ENCODE measurements around the gene PDE9A.

PDE9A gene

GRCh38 chr21:42775123-42775522 is 121.7 kb downstream of the PDE9A start:
- H3K4me3 ChIP-seq (ENCODE audit: low read depth, low read length) = no peak overlapping the region
- in situ Hi-C loops (cut with HindIII; ENCODE audit: low sequenced_read_pairs) = no loop called here
- no peak for DNase-seq (ENCODE audit: low read depth)
- no peak for TF ChIP-seq CTCF (IDR thresholded peaks at IDR 0.05; ENCODE audit: low read depth, low read length, missing control alignments)

DNA sequence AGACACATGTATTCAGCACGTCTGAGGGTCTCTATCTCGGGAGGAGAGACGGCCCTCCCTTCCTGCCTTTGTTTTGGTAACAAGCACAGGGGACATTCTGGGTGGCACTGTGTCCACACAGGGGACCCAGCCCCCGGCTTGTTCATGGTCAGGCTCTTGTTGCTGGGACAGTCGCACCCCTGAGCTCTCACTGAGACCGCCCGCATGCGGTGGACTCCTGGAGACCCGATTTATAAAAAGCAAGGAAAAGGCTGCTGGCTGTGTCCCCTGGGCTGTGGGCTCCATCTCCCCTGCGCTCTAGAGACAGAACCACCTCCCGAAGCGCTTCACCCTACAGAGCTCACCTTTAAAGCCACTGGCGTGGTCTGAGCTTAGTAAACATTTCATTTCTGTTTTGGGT is 122.5 kb downstream of the PDE9A start:
- no peak for TF ChIP-seq CTCF (IDR thresholded peaks at IDR 0.05; ENCODE audit: low read depth, low read length, missing control alignments)
- DNase-seq (ENCODE audit: low read depth) = no peak
- in situ Hi-C loops (cut with HindIII; ENCODE audit: low sequenced_read_pairs) = no loop called here
- H3K4me3 ChIP-seq (ENCODE audit: low read depth, low read length) = no peak overlapping the region

- no peak for DNase-seq (ENCODE audit: low read depth)
- no peak overlapping the region for H3K4me3 ChIP-seq (ENCODE audit: low read depth, low read length)
- in situ Hi-C loops (cut with HindIII; ENCODE audit: low sequenced_read_pairs) = no loop called here
- TF ChIP-seq CTCF (IDR thresholded peaks at IDR 0.05; ENCODE audit: low read depth, low read length, missing control alignments) = no peak
These were observed 123.8 kb downstream of the PDE9A start for GRCh38 chr21:42777064-42777756.

GRCh38 chr21:42777757-42778344 is 124.4 kb downstream of the PDE9A start:
- in situ Hi-C loops (cut with HindIII; ENCODE audit: low sequenced_read_pairs) = no loop called here
- H3K4me3 ChIP-seq (ENCODE audit: low read depth, low read length) = no peak overlapping the region
- DNase-seq (ENCODE audit: low read depth) = peak; percentile 39
- TF ChIP-seq CTCF (IDR thresholded peaks at IDR 0.05; ENCODE audit: low read depth, low read length, missing control alignments) = no peak

GRCh38 chr21:42779431-42779861 is 126.0 kb downstream of the PDE9A start:
- no peak for DNase-seq (ENCODE audit: low read depth)
- no peak for TF ChIP-seq CTCF (IDR thresholded peaks at IDR 0.05; ENCODE audit: low read depth, low read length, missing control alignments)
- in situ Hi-C loops (cut with HindIII; ENCODE audit: low sequenced_read_pairs) = no loop called here
- H3K4me3 ChIP-seq (ENCODE audit: low read depth, low read length) = no peak overlapping the region

DNA sequence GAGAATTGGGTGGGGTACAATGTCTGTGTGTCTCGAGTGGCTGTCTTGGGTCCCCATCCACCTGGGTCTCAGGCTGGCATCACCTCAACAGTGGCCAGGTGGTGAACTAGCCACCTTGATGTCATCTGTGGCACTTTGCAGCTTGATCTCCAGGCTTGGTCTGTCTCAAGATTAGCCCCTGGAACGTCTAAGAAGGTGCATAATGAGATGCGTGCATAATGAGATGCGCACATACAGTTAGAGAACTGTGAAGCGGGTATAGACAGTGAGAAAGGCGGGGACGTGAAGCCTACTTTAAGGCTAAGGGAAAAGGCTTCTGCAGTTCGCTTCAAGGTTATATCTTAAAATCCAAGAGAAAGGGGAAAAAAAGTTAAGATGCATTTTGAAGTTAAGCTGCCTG is 127.2 kb downstream of the PDE9A start:
- no peak overlapping the region for H3K4me3 ChIP-seq (ENCODE audit: low read depth, low read length)
- no peak for DNase-seq (ENCODE audit: low read depth)
- in situ Hi-C loops (cut with HindIII; ENCODE audit: low sequenced_read_pairs) = no loop called here
- no peak for TF ChIP-seq CTCF (IDR thresholded peaks at IDR 0.05; ENCODE audit: low read depth, low read length, missing control alignments)

Measured in astrocyte of the cerebellum (primary cell).